H1 (cell line): ENCODE results near the gene RAB10. TPM values are rescaled to one million over a fixed set of nuclear protein-coding genes. Genes with fewer than 3 reads are reported as not detected.

Experiments
- CTCF ChIA-PET: fragments of 300-600 bp; sonication (Branson Sonifier 250); formaldehyde crosslinking; loops from one replicate; lab custom pipeline; 2021; ENCODE audit not compliant: partially characterized antibody; lab: Charles Lee
- POLR2A ChIA-PET: fragments of 300-600 bp; sonication (Branson Sonifier 250); formaldehyde crosslinking; loops from one replicate; lab custom pipeline; 2021; ENCODE audit warnings: inconsistent platforms; ENCODE audit not compliant: partially characterized antibody; lab: Charles Lee
- DNase-seq, 2 experiments: peaks; one replicate each; pipeline versions ENCODE4 v3.0.0 to v3.0.0-alpha.2; 2010 to 2022; ENCODE audit warnings: low spot score in 2 of 2, low read depth in 1 of 2, mixed read lengths in 1 of 2
- FAIRE-seq: peaks from 2 replicates; lab custom pipeline; 2011; peaks lifted over from hg19 to GRCh38; lab: Jason Lieb, UNC
- H2AFZ ChIP-seq: 2 replicates; pipeline ENCODE4 v1.8.1; 2012; ENCODE audit warnings: low read length, inconsistent platforms
- H2AK5ac ChIP-seq: 2 replicates; pipeline ENCODE4 v1.6.1; 2013; ENCODE audit warnings: low read depth, low read length
- H2BK120ac ChIP-seq: replicated peaks from 2 replicates; pipeline ENCODE3; 2013; ENCODE audit warnings: low read depth, low read length, inconsistent platforms
- H2BK12ac ChIP-seq: 2 replicates; pipeline ENCODE4 v1.6.1; 2013; ENCODE audit warnings: low read depth, low read length
- H2BK15ac ChIP-seq: 2 replicates; pipeline ENCODE4 v1.6.1; 2013; ENCODE audit warnings: low read length
- H2BK20ac ChIP-seq: 2 replicates; pipeline ENCODE4 v1.6.1; 2013; ENCODE audit warnings: low read length
- H2BK5ac ChIP-seq: 2 replicates; pipeline ENCODE4 v1.6.1; 2013; ENCODE audit warnings: low read depth, low read length
- H3K14ac ChIP-seq: 2 replicates; pipeline ENCODE4 v1.6.1; 2013; ENCODE audit warnings: inconsistent platforms; ENCODE audit not compliant: insufficient read length
- H3K18ac ChIP-seq: 2 replicates; pipeline ENCODE4 v1.6.1; 2013; ENCODE audit warnings: low read length; ENCODE audit errors: extremely low read depth
- H3K23ac ChIP-seq: 2 replicates; pipeline ENCODE4 v1.6.1; 2013; ENCODE audit warnings: inconsistent platforms; ENCODE audit not compliant: insufficient read length
- H3K23me2 ChIP-seq: 2 replicates; pipeline ENCODE4 v1.6.1; 2013; ENCODE audit warnings: low read depth, low read length
- H3K27ac ChIP-seq: 2 replicates; pipeline ENCODE4 v1.6.1; 2011; ENCODE audit warnings: low read depth, low read length, inconsistent platforms
- H3K27me3 ChIP-seq, 4 experiments: replicated peaks in 1 of 4; 1 replicate in 1 of 4; 2 replicates in 3 of 4; pipeline versions ENCODE4 v1.6.1 to v1.8.1; 2011 to 2013; ENCODE audit warnings: low read length in 3 of 4, mild to moderate bottlenecking in 3 of 4, inconsistent platforms in 2 of 4, mixed read lengths in 2 of 4, moderate library complexity in 1 of 4; ENCODE audit not compliant: control insufficient read depth in 3 of 4, insufficient read depth in 3 of 4; ENCODE audit errors: extremely low read depth in 1 of 4
- H3K36me3 ChIP-seq, 4 experiments: 2 replicates each; pipeline versions ENCODE4 v1.6.1 to v1.8.1; 2011 to 2013; ENCODE audit warnings: mild to moderate bottlenecking in 4 of 4, low read length in 3 of 4, moderate library complexity in 2 of 4, control low read depth in 1 of 4, inconsistent platforms in 1 of 4; ENCODE audit not compliant: insufficient read depth in 4 of 4, control insufficient read depth in 2 of 4
- H3K4ac ChIP-seq: replicated peaks from 2 replicates; pipeline ENCODE3; 2013; ENCODE audit warnings: low read length, low read depth, mixed read lengths, inconsistent platforms; ENCODE audit not compliant: insufficient read length
- H3K4me1 ChIP-seq, 4 experiments: replicated peaks in 1 of 4; 1 replicate in 1 of 4; 2 replicates in 3 of 4; pipeline versions ENCODE4 v1.6.1 to v1.8.1; 2011 to 2013; ENCODE audit warnings: low read length in 3 of 4, inconsistent platforms in 2 of 4, mixed read lengths in 1 of 4; ENCODE audit not compliant: insufficient read depth in 4 of 4, control insufficient read depth in 3 of 4
- H3K4me2 ChIP-seq, 2 experiments: 2 replicates each; pipeline versions ENCODE4 v1.6.1 to v1.8.1; 2011 to 2013; ENCODE audit warnings: low read depth in 2 of 2, low read length in 2 of 2, control low read depth in 1 of 2, inconsistent platforms in 1 of 2, mild to moderate bottlenecking in 1 of 2; ENCODE audit not compliant: insufficient read depth in 1 of 2
- H3K4me3 ChIP-seq, 4 experiments: fragments of 200-600, 300-600 bp in 1 of 4; sonication (generic), shearing (Covaris generic), sonication (Bioruptor Twin) in 1 of 4; 2 replicates each; pipeline versions ENCODE4 v1.5.1 to v1.8.1; 2011 to 2016; ENCODE audit warnings: low read length in 4 of 4, low read depth in 3 of 4, control low read depth in 2 of 4, inconsistent platforms in 2 of 4, mild to moderate bottlenecking in 2 of 4, mixed read lengths in 1 of 4, moderate library complexity in 1 of 4; ENCODE audit not compliant: insufficient read depth in 2 of 4; ENCODE audit errors: extremely low read depth in 1 of 4
- H3K56ac ChIP-seq: replicated peaks from 2 replicates; pipeline ENCODE3; 2013; ENCODE audit warnings: low read depth, mild to moderate bottlenecking, mixed read lengths, low read length, inconsistent platforms; ENCODE audit not compliant: insufficient read length
- H3K79me1 ChIP-seq: 2 replicates; pipeline ENCODE4 v1.6.1; 2013; ENCODE audit warnings: low read depth, low read length, control low read depth
- H3K79me2 ChIP-seq, 2 experiments: 2 replicates each; pipeline versions ENCODE4 v1.6.1 to v1.8.1; 2012 to 2013; ENCODE audit warnings: low read length in 2 of 2, mild to moderate bottlenecking in 2 of 2, inconsistent platforms in 1 of 2; ENCODE audit not compliant: insufficient read depth in 2 of 2, control insufficient read depth in 1 of 2
- H3K9ac ChIP-seq, 4 experiments: replicated peaks in 1 of 4; 1 replicate in 1 of 4; 2 replicates in 3 of 4; pipeline versions ENCODE4 v1.6.1 to v1.8.1; 2011 to 2013; ENCODE audit warnings: low read depth in 3 of 4, low read length in 3 of 4, control low read depth in 2 of 4, mild to moderate bottlenecking in 2 of 4, moderate library complexity in 2 of 4, inconsistent platforms in 1 of 4; ENCODE audit errors: extremely low read depth in 1 of 4
- H3K9me3 ChIP-seq, 2 experiments: 2 replicates each; pipeline versions ENCODE4 v1.6.1 to v1.8.1; 2012 to 2013; ENCODE audit warnings: mild to moderate bottlenecking in 2 of 2, moderate library complexity in 2 of 2, control low read depth in 1 of 2, inconsistent platforms in 1 of 2, low read depth in 1 of 2, low read length in 1 of 2, mixed read lengths in 1 of 2; ENCODE audit not compliant: insufficient read depth in 2 of 2
- H4K20me1 ChIP-seq, 2 experiments: replicated peaks in 1 of 2; 2 replicates each; pipeline versions ENCODE3 to v1.8.1; 2011 to 2013; ENCODE audit warnings: inconsistent platforms in 2 of 2, low read length in 2 of 2, mild to moderate bottlenecking in 1 of 2; ENCODE audit not compliant: insufficient read depth in 2 of 2, control insufficient read depth in 1 of 2
- H4K5ac ChIP-seq: 2 replicates; pipeline ENCODE4 v1.6.1; 2013; ENCODE audit warnings: low read length, low read depth, mixed read lengths, inconsistent platforms; ENCODE audit not compliant: insufficient read length
- H4K8ac ChIP-seq: 2 replicates; pipeline ENCODE4 v1.8.0; 2013; ENCODE audit warnings: mild to moderate bottlenecking, moderate library complexity, low read length, inconsistent platforms; ENCODE audit not compliant: insufficient read depth; ENCODE audit errors: extremely low read depth
- H4K91ac ChIP-seq: replicated peaks from 2 replicates; pipeline ENCODE3; 2013; ENCODE audit warnings: low read length, mixed read lengths, inconsistent platforms; ENCODE audit not compliant: insufficient read length
- ATF2 ChIP-seq: IDR thresholded peaks from 2 replicates; pipeline ENCODE4 v1.6.1; 2012; ENCODE audit warnings: low read length, inconsistent platforms
- CBX8 ChIP-seq: fragments of 300-800, 300-1000 bp; sonication (generic); IDR thresholded peaks from 2 replicates; pipeline ENCODE4 v1.7.1; 2016; ENCODE audit warnings: low read depth, low read length, borderline replicate concordance
- E2F6 ChIP-seq: IDR thresholded peaks from 2 replicates; pipeline ENCODE4 v1.6.1; 2012; ENCODE audit warnings: inconsistent platforms
- EP300 ChIP-seq, 2 experiments: IDR thresholded peaks; 1 replicate in 1 of 2; 2 replicates in 1 of 2; pipeline ENCODE4 v1.6.1; 2011 to 2012; ENCODE audit warnings: low read depth in 2 of 2, low read length in 2 of 2, mild to moderate bottlenecking in 2 of 2, borderline replicate concordance in 1 of 2, inconsistent platforms in 1 of 2, moderate library complexity in 1 of 2
- HDAC2 ChIP-seq, 2 experiments: fragments of 300-600 bp in 1 of 2; sonication (generic) in 1 of 2; IDR thresholded peaks; 2 replicates each; pipeline ENCODE4 v1.6.1; 2011 to 2012; ENCODE audit warnings: low read depth in 2 of 2, low read length in 2 of 2, mild to moderate bottlenecking in 2 of 2, moderate library complexity in 2 of 2, borderline replicate concordance in 1 of 2, inconsistent platforms in 1 of 2
- POU5F1 ChIP-seq: IDR thresholded peaks from 2 replicates; pipeline ENCODE4 v1.6.1; 2011; ENCODE audit warnings: low read depth, mild to moderate bottlenecking, low read length, moderate library complexity
- SAP30 ChIP-seq: fragments of 300-600 bp; sonication (generic); IDR thresholded peaks from 2 replicates; pipeline ENCODE4 v1.7.1; 2012; ENCODE audit warnings: low read length, moderate library complexity, mild to moderate bottlenecking, inconsistent platforms; ENCODE audit not compliant: insufficient read depth, insufficient replicate concordance
- SIN3A ChIP-seq, 2 experiments: IDR thresholded peaks in 1 of 2; conservative IDR thresholded peaks in 1 of 2; 2 replicates each; pipeline ENCODE4 v1.6.1; 2011 to 2012; ENCODE audit warnings: low read length in 2 of 2, improper control_type of control experiment in 1 of 2, low read depth in 1 of 2, mild to moderate bottlenecking in 1 of 2
- WGBS, 2 experiments: shearing (Covaris generic) in 1 of 2; methylation state at CpG; one replicate each; pipeline versions ENCODE4 v1.1.6 to v1.1.7; 2013 to 2015; ENCODE audit warnings: low lambda C conversion rate in 2 of 2, mixed read lengths in 2 of 2, inconsistent platforms in 1 of 2, low coverage in 1 of 2, missing lambda C conversion rate in 1 of 2; ENCODE audit not compliant: insufficient replicate concordance in 2 of 2, insufficient coverage in 1 of 2, insufficient read length in 1 of 2; ENCODE audit errors: extremely low coverage in 1 of 2, missing lambda C conversion rate in 1 of 2; 5-methylcytosine and 5-hydroxymethylcytosine counted together
- polyA plus RNA-seq, 7 experiments: library from polyadenylated mRNA; depleted of rRNA in 3 of 7; stranded (reverse) in 5 of 7; unstranded in 2 of 7; fragments of >200 nt in 5 of 7; fragments of 200-250 nt in 2 of 7; gene quantifications; 1 replicate in 5 of 7; 2 replicates in 1 of 7; 4 replicates in 1 of 7; pipeline versions ENCODE4 v1.2.1 to v1.2.3, GENCODE V29; 2011 to 2013; ENCODE audit warnings: missing spikeins in 2 of 7, mixed read lengths in 2 of 7
- total RNA-seq: library from RNA; stranded (reverse); fragmentation: NEBNext Ultra II Directional; extraction: Animal tissue kit (Norgen Biotek cat#: 25700); gene quantifications from 2 replicates; pipeline ENCODE4 v1.2.1, GENCODE V29; 2021

The RAB10 gene
- total and polyA plus RNA-seq, 2 of the 8 experiments (the other 6 are each of a cell fraction or from before 2014, with no cell fraction given): 42.6 to 136 TPM

GRCh38 chr2:26177122-26177521 lies 143.2 kb downstream of the RAB10 start:
- WGBS, 2 experiments: 94% methylated on average over 7 of the region's 7 CpGs; no CpG with 5 or more reads in 1 of the 2 experiments
- no peak for FAIRE-seq
- POLR2A ChIA-PET: interaction anchor here (7.3 kb wide), 1 partner anchor 10 kb away, joined by 65 read pairs; no protein-coding TSS in a partner anchor
- TF ChIP-seq SAP30 (no peak), SIN3A (conservative IDR thresholded peaks at IDR 0.05 in 1 of 2, IDR thresholded peaks at IDR 0.05 in 1 of 2; ENCODE audit: low read depth in 1 of 2, low read length in 2 of 2) (no peak), POU5F1 (no peak), HDAC2 (IDR thresholded peaks at IDR 0.05; ENCODE audit: borderline replicate concordance in 1 of 2, low read depth in 2 of 2, low read length in 2 of 2) (no peak), ATF2 (no peak), E2F6 (no peak), CBX8 (no peak), EP300 (IDR thresholded peaks at IDR 0.05; ENCODE audit: borderline replicate concordance in 1 of 2, low read depth in 2 of 2, low read length in 2 of 2) (no peak)

More at GRCh38 chr2:26177122-26177521, 143.2 kb downstream of the RAB10 start:
- DNase-seq: no peak
- Histone ChIP-seq H3K27ac (no peak overlapping the region), H2AK5ac (no peak overlapping the region), H3K4me2 (no peak overlapping the region), H4K5ac (no peak overlapping the region), H3K27me3 (peaks cover 0 to 2% (median 0%) of the 10 kb centered on the region in 4 experiments; a peak in 3 of 7 replicates), H3K56ac (no peak overlapping the region), H2BK12ac (no peak overlapping the region), H3K4ac (no peak overlapping the region), H3K4me3 (no peak overlapping the region), H3K4me1 (peaks cover 4 to 29% (median 17%) of the 10 kb centered on the region in 4 experiments), H4K91ac (no peak overlapping the region), H3K23ac (no peak overlapping the region), H3K23me2 (peaks cover 19% of the 10 kb centered on the region), H3K9me3 (no peaks in the 10 kb centered on the region), H2BK20ac (no peak overlapping the region), H3K14ac (no peak overlapping the region), H3K79me1 (peaks cover 8% of the 10 kb centered on the region), H2AFZ (no peak overlapping the region), H4K8ac (no peak overlapping the region), H3K79me2 (peaks cover 0 to 11% of the 10 kb centered on the region in 2 experiments; a peak in 1 of 4 replicates), H2BK15ac (no peak overlapping the region), H3K9ac (no peak overlapping the region), H3K18ac (no peak overlapping the region), H3K36me3 (peaks cover 0 to 9% (median 2%) of the 10 kb centered on the region in 4 experiments; a peak in 4 of 8 replicates), H2BK5ac (no peak overlapping the region), H2BK120ac (no peak overlapping the region), H4K20me1 (peaks cover 2 to 19% of the 10 kb centered on the region in 2 experiments)
- CTCF ChIA-PET: interaction anchor here (1.6 to 3.2 kb wide), 2 partner anchors 8 to 12 kb away, joined by 4 to 23 read pairs; no protein-coding TSS in a partner anchor
